OCI-LY7 (cell line): ENCODE results near the gene C2CD4B. TPM values are rescaled to one million over a fixed set of nuclear protein-coding genes. Genes with fewer than 3 reads are reported as not detected.

Experiments used
- BruUV-seq: library from RNA; stranded (reverse); fragments of 400-500 nt; replicated peaks from 2 replicates; lab custom pipeline; 2021; lab: Mats Ljungman, UMichigan
- CTCF ChIA-PET: fragments of 300-600 bp; sonication (Branson Sonifier 250); formaldehyde crosslinking; loops from one replicate; lab custom pipeline; 2022; ENCODE audit warnings: antibody characterized with exemption; ENCODE audit not compliant: unreplicated experiment; lab: Charles Lee
- POLR2A ChIA-PET: fragments of 300-600 bp; sonication (Branson Sonifier 250); formaldehyde crosslinking; loops from one replicate; lab custom pipeline; 2022; ENCODE audit warnings: antibody characterized with exemption; lab: Charles Lee
- DNase-seq: peaks from one replicate; pipeline ENCODE4 v3.0.0-alpha.2; 2015; ENCODE audit warnings: low spot score
- H2AFZ ChIP-seq: fragments of 200-600 bp; sonication (generic), shearing (Covaris generic); 2 replicates; pipeline ENCODE4 v1.6.1; 2014; ENCODE audit warnings: mild to moderate bottlenecking, antibody characterized with exemption, low read length, moderate library complexity
- H3K27ac ChIP-seq: fragments of 200-600 bp; sonication (generic); 2 replicates; pipeline ENCODE4 v1.5.1; 2014; ENCODE audit warnings: mixed run types, low read depth, mild to moderate bottlenecking, moderate library complexity, low read length, inconsistent platforms; ENCODE audit not compliant: poor library complexity, severe bottlenecking
- H3K36me3 ChIP-seq: fragments of 200-600 bp; sonication (generic); 2 replicates; pipeline ENCODE4 v1.6.1; 2014; ENCODE audit warnings: mild to moderate bottlenecking, antibody characterized with exemption, low read length, moderate library complexity, mixed read lengths; ENCODE audit not compliant: insufficient read depth
- H3K4me1 ChIP-seq: fragments of 200-600 bp; sonication (generic); 2 replicates; pipeline ENCODE4 v1.5.1; 2014; ENCODE audit warnings: mild to moderate bottlenecking, low read length; ENCODE audit not compliant: insufficient read depth, poor library complexity, severe bottlenecking
- H3K4me2 ChIP-seq: fragments of 200-600 bp; sonication (generic); 2 replicates; pipeline ENCODE4 v1.6.1; 2014; ENCODE audit warnings: mild to moderate bottlenecking, low read length
- H3K4me3 ChIP-seq: fragments of 200-600 bp; sonication (generic); 2 replicates; pipeline ENCODE4 v1.5.1; 2014; ENCODE audit warnings: mild to moderate bottlenecking, low read depth, low read length; ENCODE audit not compliant: poor library complexity, severe bottlenecking
- H3K79me2 ChIP-seq: fragments of 200-600 bp; sonication (generic); 2 replicates; pipeline ENCODE4 v1.6.1; 2016; ENCODE audit warnings: low read depth, mild to moderate bottlenecking, low read length, moderate library complexity, mixed read lengths; ENCODE audit not compliant: insufficient read depth
- H3K9me2 ChIP-seq: fragments of 200-600 bp; sonication (generic); 2 replicates; pipeline ENCODE4 v1.6.1; 2016; ENCODE audit warnings: mild to moderate bottlenecking, low read length, mixed read lengths; ENCODE audit not compliant: insufficient read depth
- H3K9me3 ChIP-seq: fragments of 200-600 bp; sonication (generic); 2 replicates; pipeline ENCODE4 v1.6.1; 2014; ENCODE audit warnings: mild to moderate bottlenecking, mixed run types, low read length, mixed read lengths
- H4K20me1 ChIP-seq: fragments of 200-600 bp; sonication (generic); 2 replicates; pipeline ENCODE4 v1.6.1; 2014; ENCODE audit warnings: mild to moderate bottlenecking, antibody characterized with exemption, low read length, moderate library complexity, mixed read lengths; ENCODE audit not compliant: insufficient read depth
- EZH2phosphoT487 ChIP-seq: fragments of 200-600 bp; sonication (generic); IDR thresholded peaks from 2 replicates; pipeline ENCODE4 v1.6.1; 2018; ENCODE audit warnings: low read depth, borderline replicate concordance, mild to moderate bottlenecking, mixed run types, antibody characterized with exemption, low read length, moderate library complexity, mixed read lengths
- intact Hi-C: fragments of 100-400 bp; cut with micrococcal nuclease; formaldehyde crosslinking; loops from one replicate; pipeline ENCODE4 v1.10.0; 2022; ENCODE audit not compliant: unreplicated experiment
- total RNA-seq, 2 experiments: library from RNA; depleted of rRNA in 1 of 2; stranded (reverse); fragments of >200 nt in 1 of 2; shearing (Covaris generic) in 1 of 2; gene quantifications; 2 replicates each; pipeline ENCODE4 v1.2.3, GENCODE V29; 2014 to 2022
- TF ChIP-seq, protein P1 (sequence below): fragments of 200-600 bp; sonication (generic); conservative IDR thresholded peaks from 2 replicates; pipeline ENCODE4 v1.5.1; 2014; ENCODE audit warnings: mild to moderate bottlenecking, antibody characterized with exemption, low read length, moderate library complexity, mixed read lengths

Gene C2CD4B
- total RNA-seq, 2 experiments from 2014 or later = not detected

DNA sequence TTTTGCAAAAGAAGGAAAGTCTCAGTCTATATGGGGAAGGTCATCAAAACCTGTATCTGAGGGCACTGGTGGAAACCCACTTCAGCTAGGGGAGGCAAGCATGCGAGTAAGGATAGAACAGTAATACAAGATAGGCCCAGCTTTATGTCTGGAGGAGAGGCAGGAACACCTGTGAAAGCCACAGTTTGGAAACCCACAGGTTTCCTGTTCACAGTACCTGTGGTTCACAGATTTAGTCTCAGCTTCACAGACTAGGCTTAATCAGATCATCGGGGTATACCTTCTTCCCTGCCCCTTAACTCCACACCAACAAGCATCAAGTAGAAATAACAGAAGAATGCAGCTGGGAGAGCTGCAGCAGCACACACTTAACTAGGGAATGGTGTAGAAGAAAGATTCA is 36.2 kb downstream of the C2CD4B start:
- peak; percentile 31 for DNase-seq
- peaks cover 26% of the 10 kb centered on the region; the same call in 1 of the 2 replicates for H3K9me3 ChIP-seq
- H3K36me3 ChIP-seq = no peaks in the 10 kb centered on the region; the same call in 1 of the 2 replicates
- H3K27ac ChIP-seq = no peak overlapping the region
- TF ChIP-seq EZH2phosphoT487 = no peak
- TF ChIP-seq, protein P1, sequence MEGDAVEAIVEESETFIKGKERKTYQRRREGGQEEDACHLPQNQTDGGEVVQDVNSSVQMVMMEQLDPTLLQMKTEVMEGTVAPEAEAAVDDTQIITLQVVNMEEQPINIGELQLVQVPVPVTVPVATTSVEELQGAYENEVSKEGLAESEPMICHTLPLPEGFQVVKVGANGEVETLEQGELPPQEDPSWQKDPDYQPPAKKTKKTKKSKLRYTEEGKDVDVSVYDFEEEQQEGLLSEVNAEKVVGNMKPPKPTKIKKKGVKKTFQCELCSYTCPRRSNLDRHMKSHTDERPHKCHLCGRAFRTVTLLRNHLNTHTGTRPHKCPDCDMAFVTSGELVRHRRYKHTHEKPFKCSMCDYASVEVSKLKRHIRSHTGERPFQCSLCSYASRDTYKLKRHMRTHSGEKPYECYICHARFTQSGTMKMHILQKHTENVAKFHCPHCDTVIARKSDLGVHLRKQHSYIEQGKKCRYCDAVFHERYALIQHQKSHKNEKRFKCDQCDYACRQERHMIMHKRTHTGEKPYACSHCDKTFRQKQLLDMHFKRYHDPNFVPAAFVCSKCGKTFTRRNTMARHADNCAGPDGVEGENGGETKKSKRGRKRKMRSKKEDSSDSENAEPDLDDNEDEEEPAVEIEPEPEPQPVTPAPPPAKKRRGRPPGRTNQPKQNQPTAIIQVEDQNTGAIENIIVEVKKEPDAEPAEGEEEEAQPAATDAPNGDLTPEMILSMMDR = no peak
- BruUV-seq = no TSS peak
- no peaks in the 10 kb centered on the region for H3K9me2 ChIP-seq
- H3K4me3 ChIP-seq = no peak overlapping the region
- peak overlapping the region; percentile 4; the same call in 1 of the 2 replicates for H2AFZ ChIP-seq
- ChIA-PET CTCF (no interaction called here), POLR2A (no interaction called here)
- no peaks in the 10 kb centered on the region for H3K79me2 ChIP-seq
- intact Hi-C loops = no loop called here
- peak overlapping the region; percentile 21; the same call in 1 of the 2 replicates for H3K4me2 ChIP-seq
- no peaks in the 10 kb centered on the region for H4K20me1 ChIP-seq
- H3K4me1 ChIP-seq = peaks cover 32% of the 10 kb centered on the region

DNA sequence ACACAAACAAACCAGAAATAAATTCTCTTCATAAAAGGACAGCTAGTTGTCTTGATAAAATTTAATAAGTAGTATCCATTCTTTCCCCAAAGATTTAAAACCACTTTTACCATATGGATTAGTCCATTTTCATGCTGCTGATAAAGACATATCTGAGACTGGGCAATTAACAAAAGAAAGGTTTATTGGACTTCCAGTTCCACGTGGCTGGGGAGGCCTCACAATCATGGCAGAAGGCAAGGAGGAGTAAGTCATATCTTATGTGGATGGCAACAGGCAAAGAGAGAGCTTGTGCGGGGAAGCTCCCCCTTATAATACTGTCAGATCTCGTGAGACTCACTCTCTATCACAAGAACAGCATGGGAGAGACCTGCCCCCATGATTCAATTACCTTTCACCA is 38.7 kb downstream of the C2CD4B start:
- POLR2A ChIA-PET = no interaction called here
- intact Hi-C loops = no loop called here

DNA sequence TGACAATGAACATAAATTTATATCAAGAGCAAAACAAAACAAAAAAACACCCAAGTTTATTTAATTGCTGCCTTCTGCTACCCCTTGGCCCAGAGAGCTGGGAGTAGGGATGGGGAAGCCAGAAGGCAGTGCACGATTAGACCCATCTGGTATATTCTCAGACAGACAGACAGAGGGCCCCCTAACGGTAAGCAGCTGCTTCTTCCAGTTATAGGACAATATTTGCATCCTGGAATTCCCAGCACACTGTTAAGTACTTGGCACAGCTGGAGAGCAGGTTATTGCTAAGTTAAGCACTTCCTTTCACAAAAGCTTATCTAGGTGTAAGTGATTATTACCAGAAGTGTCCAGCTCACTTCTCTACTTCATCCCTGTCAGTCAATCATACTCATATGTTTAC is 39.3 kb downstream of the C2CD4B start:
- CTCF ChIA-PET = no interaction called here

More for the DNA sequence above, 38.7 kb downstream of the C2CD4B start:
- Histone ChIP-seq H3K36me3 (no peaks in the 10 kb centered on the region; the same call in 1 of the 2 replicates), H3K9me2 (no peaks in the 10 kb centered on the region), H3K4me3 (no peak overlapping the region), H3K79me2 (no peaks in the 10 kb centered on the region), H3K4me1 (peaks cover 36% of the 10 kb centered on the region), H3K9me3 (peaks cover 26% of the 10 kb centered on the region; the same call in 1 of the 2 replicates), H3K4me2 (no peak overlapping the region), H3K27ac (no peak overlapping the region), H2AFZ (no peak overlapping the region), H4K20me1 (no peaks in the 10 kb centered on the region)
- no peak for TF ChIP-seq EZH2phosphoT487
- TF ChIP-seq, protein P1 = no peak
- no TSS peak for BruUV-seq
- DNase-seq = no peak
- CTCF ChIA-PET = no interaction called here

More for the DNA sequence above, 39.3 kb downstream of the C2CD4B start:
- H3K4me2 ChIP-seq = no peak overlapping the region
- no peaks in the 10 kb centered on the region; the same call in 1 of the 2 replicates for H3K36me3 ChIP-seq
- TF ChIP-seq EZH2phosphoT487 = no peak
- TF ChIP-seq, protein P1 = peak; percentile 61
- H3K4me3 ChIP-seq = no peak overlapping the region
- POLR2A ChIA-PET = no interaction called here
- intact Hi-C loops = no loop called here
- no TSS peak for BruUV-seq
- H2AFZ ChIP-seq = peak overlapping the region; percentile 75; the same call in 1 of the 2 replicates
- no peak overlapping the region for H3K27ac ChIP-seq
- peaks cover 26% of the 10 kb centered on the region; the same call in 1 of the 2 replicates for H3K9me3 ChIP-seq
- H4K20me1 ChIP-seq = no peaks in the 10 kb centered on the region
- no peaks in the 10 kb centered on the region for H3K79me2 ChIP-seq
- H3K4me1 ChIP-seq = peaks cover 36% of the 10 kb centered on the region
- peak; percentile 5 for DNase-seq
- no peaks in the 10 kb centered on the region for H3K9me2 ChIP-seq
